Embryonic facial prominence (tissue), 1 donor: ENCODE results near the gene RCBTB2.

Experiments
- DNase-seq: peaks from one replicate; pipeline ENCODE4 v3.0.0-alpha.2; 2016; ENCODE audit errors: extremely low spot score

Gene RCBTB2

GRCh38 chr13:48563626-48564025, 30.7 kb upstream of the RCBTB2 start:
- no peak for DNase-seq

- DNase-seq: no peak
Observed at GRCh38 chr13:48562296-48563066, 29.6 kb upstream of the RCBTB2 start.

GRCh38 chr13:48561466-48562235, 28.8 kb upstream of the RCBTB2 start:
- DNase-seq: no peak

GRCh38 chr13:48560657-48561337, 27.9 kb upstream of the RCBTB2 start:
- no peak for DNase-seq

GRCh38 chr13:48559638-48560320, 26.9 kb upstream of the RCBTB2 start:
- DNase-seq: no peak

GRCh38 chr13:48556817-48557216, 23.9 kb upstream of the RCBTB2 start:
- DNase-seq: no peak

GRCh38 chr13:48555441-48555840, 22.6 kb upstream of the RCBTB2 start:
- DNase-seq: no peak

- no peak for DNase-seq
Observed at GRCh38 chr13:48551329-48551728, 18.4 kb upstream of the RCBTB2 start.

GRCh38 chr13:48549658-48550057, 16.8 kb upstream of the RCBTB2 start:
- DNase-seq: no peak

- no peak for DNase-seq
Observed at GRCh38 chr13:48547663-48548092, 14.8 kb upstream of the RCBTB2 start.

- DNase-seq: no peak
Observed at GRCh38 chr13:48545608-48546007, 12.7 kb upstream of the RCBTB2 start.

GRCh38 chr13:48542581-48543341, 9.9 kb upstream of the RCBTB2 start:
- DNase-seq: no peak

GRCh38 chr13:48542138-48542537, 9.3 kb upstream of the RCBTB2 start:
- no peak for DNase-seq

- no peak for DNase-seq
Observed at GRCh38 chr13:48539550-48539949, 6.7 kb upstream of the RCBTB2 start.

GRCh38 chr13:48536621-48537250, 3.9 kb upstream of the RCBTB2 start:
- no peak for DNase-seq

GRCh38 chr13:48535766-48536165, 2.9 kb upstream of the RCBTB2 start:
- no peak for DNase-seq

GRCh38 chr13:48534911-48535501, 2.1 kb upstream of the RCBTB2 start:
- DNase-seq: no peak

- no peak for DNase-seq
Observed at GRCh38 chr13:48533961-48534600, 1.2 kb upstream of the RCBTB2 start.

GRCh38 chr13:48532256-48532505, 699 bp downstream of the RCBTB2 start:
- no peak for DNase-seq
